GM23338 (cell line): Measurements from ENCODE around the gene CNPY4. TPM values are rescaled to one million over a fixed set of nuclear protein-coding genes. Genes with fewer than 3 reads are reported as not detected.

ENCODE experiments used
- ATAC-seq: fragments of 200-7000 bp; cut with Tn5 transposase; 3 replicates; pipeline ENCODE4 v1.9.1; 2020
- DNase-seq: peaks from one replicate; pipeline ENCODE4 v3.0.0-alpha.2; 2015; ENCODE audit warnings: low spot score
- H2AFZ ChIP-seq: fragments of 200-600 bp; sonication (generic); 2 replicates; pipeline ENCODE4 v1.8.0; 2016; ENCODE audit warnings: antibody characterized with exemption, mild to moderate bottlenecking, moderate library complexity
- H3F3A ChIP-seq: fragments of 200-600 bp; sonication (generic); replicated peaks from 2 replicates; pipeline ENCODE4 v1.8.0; 2017; ENCODE audit warnings: antibody characterized with exemption, mixed run types, low read depth
- H3K27ac ChIP-seq: fragments of 200-600 bp; sonication (generic); 2 replicates; pipeline ENCODE4 v1.6.1; 2016; ENCODE audit warnings: low read depth
- H3K27me3 ChIP-seq: fragments of 200-600 bp; sonication (generic); 2 replicates; pipeline ENCODE4 v1.8.0; 2016; ENCODE audit warnings: mild to moderate bottlenecking, mixed run types, moderate library complexity; ENCODE audit not compliant: insufficient read depth
- H3K36me3 ChIP-seq: fragments of 200-600 bp; sonication (generic); 2 replicates; pipeline ENCODE4 v1.8.0; 2016; ENCODE audit warnings: mild to moderate bottlenecking; ENCODE audit not compliant: insufficient read depth
- H3K4me1 ChIP-seq: fragments of 200-600 bp; sonication (generic); 2 replicates; pipeline ENCODE4 v1.8.0; 2016; ENCODE audit warnings: mild to moderate bottlenecking, moderate library complexity; ENCODE audit not compliant: insufficient read depth
- H3K4me2 ChIP-seq: fragments of 200-600 bp; sonication (generic); 2 replicates; pipeline ENCODE4 v1.7.1; 2017; ENCODE audit warnings: mixed run types
- H3K4me3 ChIP-seq: fragments of 200-600 bp; sonication (generic); 2 replicates; pipeline ENCODE4 v1.6.1; 2016; ENCODE audit warnings: mixed run types
- H3K79me2 ChIP-seq: fragments of 200-600 bp; sonication (generic); replicated peaks from 2 replicates; pipeline ENCODE4 v1.8.0; 2017; ENCODE audit warnings: mild to moderate bottlenecking; ENCODE audit not compliant: insufficient read depth
- H3K9me2 ChIP-seq: fragments of 200-600 bp; sonication (generic); 2 replicates; pipeline ENCODE4 v1.8.0; 2017; ENCODE audit not compliant: insufficient read depth
- H4K20me1 ChIP-seq: fragments of 200-600 bp; sonication (generic); replicated peaks from 2 replicates; pipeline ENCODE4 v1.8.0; 2017; ENCODE audit warnings: mild to moderate bottlenecking; ENCODE audit not compliant: insufficient read depth
- H3K27ac Mint-ChIP-seq: 2 replicates; pipeline ENCODE4 v1.8.0; 2020; ENCODE audit warnings: inconsistent platforms, mild to moderate bottlenecking, moderate library complexity, mixed read lengths
- H3K27me3 Mint-ChIP-seq: 3 replicates; pipeline ENCODE4 v1.8.0; 2022; ENCODE audit warnings: low read depth, mild to moderate bottlenecking, moderate library complexity, mixed read lengths, inconsistent platforms; ENCODE audit not compliant: insufficient read depth, poor library complexity
- H3K36me3 Mint-ChIP-seq: 3 replicates; pipeline ENCODE4 v1.8.0; 2021; ENCODE audit warnings: low read depth, mild to moderate bottlenecking, inconsistent platforms, moderate library complexity, mixed read lengths
- H3K4me1 Mint-ChIP-seq: 3 replicates; pipeline ENCODE4 v1.8.0; 2020; ENCODE audit warnings: mild to moderate bottlenecking, inconsistent platforms, mixed read lengths
- H3K4me3 Mint-ChIP-seq: 3 replicates; pipeline ENCODE4 v1.8.0; 2021; ENCODE audit warnings: moderate library complexity, mild to moderate bottlenecking, inconsistent platforms, mixed read lengths
- H3K9me3 Mint-ChIP-seq: 3 replicates; pipeline ENCODE4 v1.8.0; 2020; ENCODE audit warnings: moderate library complexity, mild to moderate bottlenecking, inconsistent platforms, mixed read lengths
- EZH2phosphoT487 ChIP-seq: fragments of 200-600 bp; sonication (generic); IDR thresholded peaks from one replicate; pipeline ENCODE4 v1.8.1; 2018; ENCODE audit warnings: antibody characterized with exemption; ENCODE audit not compliant: unreplicated experiment
- POLR2AphosphoS5 ChIP-seq: IDR thresholded peaks from 2 replicates; pipeline ENCODE4 v1.6.1; 2016; ENCODE audit warnings: antibody characterized with exemption, low read depth
- STAT1 ChIP-seq: IDR thresholded peaks from one replicate; pipeline ENCODE4 v1.6.1; 2016; ENCODE audit warnings: antibody characterized with exemption; ENCODE audit not compliant: unreplicated experiment
- polyA plus RNA-seq: library from polyadenylated mRNA; unstranded; fragments of >200 nt; fragmentation: Nextera tagmentation; extraction: Ambion mirVana; gene quantifications from 2 replicates; pipeline ENCODE4 v1.2.1, GENCODE V29; 2016
- total RNA-seq: library from RNA; depleted of rRNA; stranded (reverse); fragments of >200 nt; shearing (Covaris generic); gene quantifications from 2 replicates; pipeline ENCODE4 v1.2.3, GENCODE V29; 2014
- TF ChIP-seq, protein P1 (sequence below), 2 experiments: fragments of 200-600 bp in 1 of 2; sonication (generic) in 1 of 2; conservative IDR thresholded peaks; 2 replicates each; pipeline versions ENCODE4 v1.5.1 to v1.6.1; 2016 to 2017; ENCODE audit warnings: antibody characterized with exemption in 2 of 2, low read depth in 2 of 2, mild to moderate bottlenecking in 2 of 2, moderate library complexity in 1 of 2

The CNPY4 gene
- total and polyA plus RNA-seq, 2 experiments from 2014 or later = 10.7 to 12.0 TPM

DNA sequence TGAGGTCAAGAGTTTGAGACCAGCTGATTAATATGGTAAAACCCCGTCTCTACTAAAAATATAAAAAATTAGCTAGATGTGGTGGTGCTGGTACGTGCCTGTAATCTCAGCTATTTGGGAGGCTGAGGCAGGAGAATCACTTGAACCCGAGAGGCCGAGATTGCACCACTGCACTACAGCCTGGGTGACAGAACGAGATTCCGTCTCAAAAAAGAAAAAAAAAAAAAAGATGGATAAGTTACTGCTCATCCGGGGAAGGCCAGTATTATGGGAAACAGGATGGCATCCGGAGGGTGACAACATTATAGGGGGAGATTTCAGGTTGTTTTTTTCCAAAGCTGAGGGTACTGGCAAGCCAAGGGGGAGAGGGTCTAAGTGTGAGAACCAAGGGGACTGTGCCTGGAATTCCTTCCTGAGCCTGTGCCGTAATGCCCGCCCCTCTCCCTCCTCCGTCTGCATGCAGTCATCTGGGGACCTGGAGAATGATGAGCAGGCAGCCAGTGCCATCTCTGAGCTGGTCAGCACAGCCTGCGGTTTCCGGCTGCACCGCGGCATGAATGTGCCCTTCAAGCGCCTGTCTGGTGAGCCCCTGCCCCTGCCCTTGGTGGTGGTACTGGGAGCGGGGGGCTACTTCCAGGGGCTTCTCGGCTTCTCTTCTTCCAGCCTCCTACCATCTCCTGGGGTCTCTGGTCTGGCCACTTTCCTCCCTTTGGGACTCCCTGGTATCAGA lies 33.7 kb downstream of the CNPY4 start:
- TF ChIP-seq POLR2AphosphoS5 = 0 out of 2 replicates have a peak, but pooled peaks have one; percentile 4
- TF ChIP-seq STAT1 = no peak
- no peak overlapping the region for H3K27ac Mint-ChIP-seq
- ATAC-seq = no peak
- H3K36me3 ChIP-seq = no peaks in the 10 kb centered on the region
- peaks cover 64% of the 10 kb centered on the region for H3K36me3 Mint-ChIP-seq
- no peak overlapping the region for H3K4me3 Mint-ChIP-seq
- H3K4me1 Mint-ChIP-seq = peaks cover 33% of the 10 kb centered on the region
- no peak overlapping the region for H3K4me3 ChIP-seq
- no peaks in the 10 kb centered on the region for H3K9me2 ChIP-seq
- peaks cover 20% of the 10 kb centered on the region for H3K4me1 ChIP-seq
- peaks cover 20% of the 10 kb centered on the region for H3K27me3 Mint-ChIP-seq
- H3K79me2 ChIP-seq = peaks cover 29% of the 10 kb centered on the region
- no peak overlapping the region for H3K4me2 ChIP-seq
- no peak overlapping the region for H2AFZ ChIP-seq
- peaks cover 14% of the 10 kb centered on the region for H4K20me1 ChIP-seq
- peaks cover 34% of the 10 kb centered on the region for H3F3A ChIP-seq
- peak overlapping the region; percentile 48; the same call in 1 of the 2 replicates for H3K27ac ChIP-seq
- H3K9me3 Mint-ChIP-seq = no peaks in the 10 kb centered on the region
- H3K27me3 ChIP-seq = no peaks in the 10 kb centered on the region
- DNase-seq = no peak

GRCh38 chr7:100153708-100154535 lies 34.5 kb downstream of the CNPY4 start:
- DNase-seq = no peak
- Histone ChIP-seq H3K9me2 (no peaks in the 10 kb centered on the region), H3K27ac (no peak overlapping the region), H3K79me2 (peaks cover 29% of the 10 kb centered on the region), H2AFZ (no peak overlapping the region), H3K4me1 (peaks cover 18% of the 10 kb centered on the region), H3K27me3 (no peaks in the 10 kb centered on the region), H3K4me2 (no peak overlapping the region), H4K20me1 (peaks cover 14% of the 10 kb centered on the region), H3K36me3 (no peaks in the 10 kb centered on the region), H3F3A (peaks cover 36% of the 10 kb centered on the region), H3K4me3 (no peak overlapping the region)
- Mint-ChIP-seq H3K9me3 (no peaks in the 10 kb centered on the region), H3K4me1 (peaks cover 30% of the 10 kb centered on the region), H3K36me3 (peaks cover 64% of the 10 kb centered on the region), H3K4me3 (no peak overlapping the region; the same call in 2 of the 3 replicates), H3K27ac (no peak overlapping the region), H3K27me3 (peaks cover 23% of the 10 kb centered on the region)
- ATAC-seq = no peak
- TF ChIP-seq POLR2AphosphoS5 (peak; percentile 15; the same call in 1 of the 2 replicates), EZH2phosphoT487 (no peak)

- Mint-ChIP-seq H3K9me3 (no peaks in the 10 kb centered on the region), H3K27ac (no peak overlapping the region), H3K27me3 (peaks cover 25% of the 10 kb centered on the region), H3K4me3 (no peak overlapping the region; the same call in 2 of the 3 replicates), H3K36me3 (peaks cover 64% of the 10 kb centered on the region), H3K4me1 (peaks cover 33% of the 10 kb centered on the region)
- peaks cover 39% of the 10 kb centered on the region for H3F3A ChIP-seq
- H3K36me3 ChIP-seq = no peaks in the 10 kb centered on the region
- peaks cover 20% of the 10 kb centered on the region for H3K79me2 ChIP-seq
- no peak overlapping the region for H2AFZ ChIP-seq
- ATAC-seq = no peak
- DNase-seq = no peak
- H3K4me2 ChIP-seq = no peak overlapping the region
- TF ChIP-seq POLR2AphosphoS5 (no peak; the same call in 1 of the 2 replicates), EZH2phosphoT487 (no peak)
- TF ChIP-seq, protein P1, sequence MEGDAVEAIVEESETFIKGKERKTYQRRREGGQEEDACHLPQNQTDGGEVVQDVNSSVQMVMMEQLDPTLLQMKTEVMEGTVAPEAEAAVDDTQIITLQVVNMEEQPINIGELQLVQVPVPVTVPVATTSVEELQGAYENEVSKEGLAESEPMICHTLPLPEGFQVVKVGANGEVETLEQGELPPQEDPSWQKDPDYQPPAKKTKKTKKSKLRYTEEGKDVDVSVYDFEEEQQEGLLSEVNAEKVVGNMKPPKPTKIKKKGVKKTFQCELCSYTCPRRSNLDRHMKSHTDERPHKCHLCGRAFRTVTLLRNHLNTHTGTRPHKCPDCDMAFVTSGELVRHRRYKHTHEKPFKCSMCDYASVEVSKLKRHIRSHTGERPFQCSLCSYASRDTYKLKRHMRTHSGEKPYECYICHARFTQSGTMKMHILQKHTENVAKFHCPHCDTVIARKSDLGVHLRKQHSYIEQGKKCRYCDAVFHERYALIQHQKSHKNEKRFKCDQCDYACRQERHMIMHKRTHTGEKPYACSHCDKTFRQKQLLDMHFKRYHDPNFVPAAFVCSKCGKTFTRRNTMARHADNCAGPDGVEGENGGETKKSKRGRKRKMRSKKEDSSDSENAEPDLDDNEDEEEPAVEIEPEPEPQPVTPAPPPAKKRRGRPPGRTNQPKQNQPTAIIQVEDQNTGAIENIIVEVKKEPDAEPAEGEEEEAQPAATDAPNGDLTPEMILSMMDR (conservative IDR thresholded peaks at IDR 0.05; ENCODE audit: low read depth in 2 of 2) = no peak
- H3K4me3 ChIP-seq = no peak overlapping the region
- H3K4me1 ChIP-seq = peaks cover 13% of the 10 kb centered on the region
- no peaks in the 10 kb centered on the region for H3K9me2 ChIP-seq
- no peaks in the 10 kb centered on the region for H3K27me3 ChIP-seq
- H3K27ac ChIP-seq = no peak overlapping the region
- H4K20me1 ChIP-seq = peaks cover 14% of the 10 kb centered on the region
Measured at GRCh38 chr7:100154651-100155491, 35.4 kb downstream of the CNPY4 start.
